IMR-90 (cell line): ENCODE measurements around the gene PAK6. TPM values are rescaled to one million over a fixed set of nuclear protein-coding genes. Genes with fewer than 3 reads are reported as not detected.
A peak's percentile ranks its signal among the peaks of the same experiment; 100 is the strongest.

ENCODE experiments used
- ATAC-seq: fragments of 200-7000 bp; cut with Tn5 transposase; 2 replicates; pipeline ENCODE4 v1.9.1; 2020; ENCODE audit warnings: low read depth, mild to moderate bottlenecking, moderate library complexity
- BruUV-seq: library from RNA; stranded (reverse); fragments of 400-500 nt; replicated peaks from 2 replicates; lab custom pipeline; 2021; lab: Mats Ljungman, UMichigan
- CTCF ChIA-PET: fragments of 300-600 bp; formaldehyde crosslinking; extraction: SDS; loops from one replicate; lab custom pipeline; 2021; ENCODE audit warnings: antibody characterized with exemption; lab: Yijun Ruan, JAX
- POLR2A ChIA-PET: fragments of 300-600 bp; sonication (Branson Sonifier 250); formaldehyde crosslinking; loops from one replicate; lab custom pipeline; 2022; ENCODE audit warnings: antibody characterized with exemption; ENCODE audit not compliant: unreplicated experiment; lab: Charles Lee
- DNase-seq: peaks from one replicate; pipeline ENCODE4 v3.0.0; 2013
- H2AFZ ChIP-seq: replicated peaks from 2 replicates; pipeline ENCODE3; 2013; ENCODE audit warnings: low read length, mild to moderate bottlenecking; ENCODE audit not compliant: poor library complexity
- H2AK5ac ChIP-seq: 2 replicates; pipeline ENCODE4 v1.6.1; 2013; ENCODE audit warnings: low read depth, low read length, inconsistent platforms
- H2AK9ac ChIP-seq: replicated peaks from 2 replicates; pipeline ENCODE3; 2013; ENCODE audit warnings: mild to moderate bottlenecking, low read depth, low read length, moderate library complexity; ENCODE audit not compliant: poor library complexity
- H2BK120ac ChIP-seq: 2 replicates; pipeline ENCODE4 v1.6.1; 2013; ENCODE audit warnings: low read depth, low read length, inconsistent platforms
- H2BK15ac ChIP-seq: 3 replicates; pipeline ENCODE4 v1.6.1; 2013; ENCODE audit warnings: low read depth, low read length, inconsistent platforms
- H2BK20ac ChIP-seq: 2 replicates; pipeline ENCODE4 v1.6.1; 2013; ENCODE audit warnings: low read depth, mild to moderate bottlenecking, inconsistent platforms, low read length, moderate library complexity
- H2BK5ac ChIP-seq: 2 replicates; pipeline ENCODE4 v1.6.1; 2013; ENCODE audit warnings: mild to moderate bottlenecking, low read depth, low read length, inconsistent platforms; ENCODE audit not compliant: poor library complexity, severe bottlenecking
- H3K14ac ChIP-seq: replicated peaks from 2 replicates; pipeline ENCODE4 v1.6.1; 2013; ENCODE audit warnings: low read depth, low read length, inconsistent platforms
- H3K18ac ChIP-seq: 2 replicates; pipeline ENCODE4 v1.6.1; 2013; ENCODE audit warnings: low read depth, low read length, control low read depth
- H3K23ac ChIP-seq: 2 replicates; pipeline ENCODE4 v1.6.1; 2013; ENCODE audit warnings: low read depth, low read length, inconsistent platforms
- H3K27ac ChIP-seq: 2 replicates; pipeline ENCODE4 v1.5.1; 2013; ENCODE audit warnings: mild to moderate bottlenecking, control low read depth, low read length; ENCODE audit not compliant: insufficient read depth
- H3K27me3 ChIP-seq: 2 replicates; pipeline ENCODE4 v1.6.1; 2013; ENCODE audit warnings: low read length; ENCODE audit not compliant: control insufficient read depth, insufficient read depth
- H3K36me3 ChIP-seq: 2 replicates; pipeline ENCODE4 v1.6.1; 2013; ENCODE audit warnings: low read length, mixed read lengths; ENCODE audit not compliant: control insufficient read depth, insufficient read depth
- H3K4ac ChIP-seq: 2 replicates; pipeline ENCODE4 v1.6.1; 2013; ENCODE audit warnings: low read depth, low read length, inconsistent platforms
- H3K4me1 ChIP-seq: 2 replicates; pipeline ENCODE4 v1.6.1; 2013; ENCODE audit warnings: low read length, mixed read lengths; ENCODE audit not compliant: control insufficient read depth, insufficient read depth
- H3K4me2 ChIP-seq: 2 replicates; pipeline ENCODE4 v1.6.1; 2013; ENCODE audit warnings: low read depth, mild to moderate bottlenecking, control low read depth, low read length, moderate library complexity
- H3K4me3 ChIP-seq: 2 replicates; pipeline ENCODE4 v1.5.1; 2013; ENCODE audit warnings: low read depth, mild to moderate bottlenecking, control low read depth, low read length, moderate library complexity; ENCODE audit not compliant: insufficient read depth
- H3K56ac ChIP-seq: 2 replicates; pipeline ENCODE4 v1.6.1; 2013; ENCODE audit warnings: low read length, inconsistent platforms; ENCODE audit not compliant: insufficient read depth; ENCODE audit errors: extremely low read depth
- H3K79me1 ChIP-seq, 2 experiments: 2 replicates each; pipeline ENCODE4 v1.6.1; 2013; ENCODE audit warnings: low read length in 2 of 2, inconsistent platforms in 1 of 2, low read depth in 1 of 2
- H3K9ac ChIP-seq: 2 replicates; pipeline ENCODE4 v1.6.1; 2013; ENCODE audit warnings: low read depth, low read length, control low read depth
- H3K9me1 ChIP-seq: 2 replicates; pipeline ENCODE4 v1.6.1; 2013; ENCODE audit warnings: low read length, inconsistent platforms; ENCODE audit not compliant: insufficient read depth
- H3K9me3 ChIP-seq: 2 replicates; pipeline ENCODE4 v1.6.1; 2013; ENCODE audit warnings: low read length; ENCODE audit not compliant: control insufficient read depth, insufficient read depth
- H4K20me1 ChIP-seq: 2 replicates; pipeline ENCODE4 v1.6.1; 2013; ENCODE audit warnings: low read length, inconsistent platforms; ENCODE audit not compliant: insufficient read depth
- H4K5ac ChIP-seq: 2 replicates; pipeline ENCODE4 v1.6.1; 2013; ENCODE audit warnings: mild to moderate bottlenecking, low read depth, low read length, control low read depth
- H4K8ac ChIP-seq, 2 experiments: 2 replicates each; pipeline ENCODE4 v1.6.1; 2013; ENCODE audit warnings: low read depth in 2 of 2, low read length in 2 of 2, control low read depth in 1 of 2, inconsistent platforms in 1 of 2
- H4K91ac ChIP-seq: 2 replicates; pipeline ENCODE4 v1.6.1; 2013; ENCODE audit warnings: low read depth, low read length, inconsistent platforms; ENCODE audit not compliant: insufficient read depth
- CEBPB ChIP-seq: IDR thresholded peaks from 2 replicates; pipeline ENCODE4 v1.6.1; 2012; ENCODE audit warnings: low read depth, low read length, improper control_type of control experiment
- CHD1 ChIP-seq: IDR thresholded peaks from 2 replicates; pipeline ENCODE4 v1.6.1; 2012; ENCODE audit warnings: low read depth, low read length, improper control_type of control experiment
- MAFK ChIP-seq: IDR thresholded peaks from 2 replicates; pipeline ENCODE4 v1.6.1; 2012; ENCODE audit warnings: low read depth, low read length, improper control_type of control experiment
- MAZ ChIP-seq: IDR thresholded peaks from 2 replicates; pipeline ENCODE4 v1.6.1; 2012; ENCODE audit warnings: low read depth, mild to moderate bottlenecking, low read length, improper control_type of control experiment, moderate library complexity, borderline replicate concordance
- MXI1 ChIP-seq: IDR thresholded peaks from 2 replicates; pipeline ENCODE4 v1.6.1; 2012; ENCODE audit warnings: low read depth, mild to moderate bottlenecking, low read length, moderate library complexity, borderline replicate concordance
- NFE2L2 ChIP-seq: fragments of 150-350 bp; IDR thresholded peaks from 2 replicates; pipeline ENCODE4 v1.6.1; 2016; ENCODE audit warnings: low read depth, mild to moderate bottlenecking, low read length
- POLR2A ChIP-seq: IDR thresholded peaks from 2 replicates; pipeline ENCODE4 v1.6.1; 2012; ENCODE audit warnings: mild to moderate bottlenecking, low read depth, low read length
- RAD21 ChIP-seq: IDR thresholded peaks from 2 replicates; pipeline ENCODE4 v1.6.1; 2012; ENCODE audit warnings: low read length, improper control_type of control experiment
- RFX5 ChIP-seq: IDR thresholded peaks from 2 replicates; pipeline ENCODE4 v1.8.0; 2012; ENCODE audit warnings: low read depth, mild to moderate bottlenecking, low read length, moderate library complexity
- WGBS, 2 experiments: methylation state at CpG; one replicate each; pipeline versions ENCODE4 v1.1.5 to v1.1.7; 2013; ENCODE audit warnings: missing lambda C conversion rate in 2 of 2; ENCODE audit not compliant: insufficient read length in 1 of 2; ENCODE audit errors: extremely low coverage in 2 of 2; 5-methylcytosine and 5-hydroxymethylcytosine counted together
- dilution Hi-C: fragments of 300-500 bp; cut with HindIII; formaldehyde crosslinking; loops from one replicate; pipeline ENCODE4 v1.14.3; 2018; ENCODE audit warnings: low sequenced_read_pairs; ENCODE audit not compliant: unreplicated experiment
- in situ Hi-C: fragments of 300-500 bp; cut with MboI; formaldehyde crosslinking; loops from 3 replicates; pipeline ENCODE4 v1.14.3; 2019; ENCODE audit warnings: low sequenced_read_pairs, inconsistent platforms, mixed read lengths
- intact Hi-C: fragments of 100-400 bp; cut with micrococcal nuclease; formaldehyde crosslinking; loops from 2 replicates; pipeline ENCODE4 v1.10.0; 2022
- polyA plus RNA-seq, 3 experiments: library from polyadenylated mRNA; depleted of rRNA; stranded (reverse); fragments of >200 nt; gene quantifications; 2 replicates each; pipeline ENCODE4 v1.2.3, GENCODE V29; 2012; ENCODE audit warnings: low replicate concordance in 1 of 3
- total RNA-seq: library from RNA; depleted of rRNA; stranded (reverse); fragments of >200 nt; gene quantifications from 2 replicates; pipeline ENCODE4 v1.2.3, GENCODE V29; 2012
- TF ChIP-seq, protein P1 (sequence below): conservative IDR thresholded peaks from 2 replicates; pipeline ENCODE4 v1.5.1; 2012; ENCODE audit warnings: mild to moderate bottlenecking, low read depth, low read length, improper control_type of control experiment

Gene PAK6
- total and polyA plus RNA-seq, 2 of the 4 experiments (the other 2 are of a cell fraction), result 0.21 TPM; not detected in 1

GRCh38 chr15:40314723-40315276, 75.9 kb downstream of the PAK6 start:
- peak; percentile 62 for ATAC-seq
- H2BK20ac ChIP-seq, result no peak overlapping the region
- no peak overlapping the region for H3K4ac ChIP-seq
- no peak overlapping the region for H3K18ac ChIP-seq
- no peak overlapping the region for H4K91ac ChIP-seq
- H3K27ac ChIP-seq, result no peak overlapping the region
- H3K9me3 ChIP-seq, result no peaks in the 10 kb centered on the region
- CTCF ChIA-PET, result interaction anchor here (0.8 to 1.5 kb wide), 3 partner anchors 8 to 23 kb away, joined by 3 to 7 read pairs (median 4); no protein-coding TSS in a partner anchor
- BruUV-seq, result no TSS peak
- dilution Hi-C loops, result no loop called here
- H3K56ac ChIP-seq, result no peak overlapping the region
- H3K79me1 ChIP-seq, result no peaks in the 10 kb centered on the region
- in situ Hi-C loops, result no loop called here
- no peak overlapping the region for H3K14ac ChIP-seq
- TF ChIP-seq CEBPB (no peak), POLR2A (no peak), MAZ (no peak), MXI1 (no peak), CHD1 (no peak), MAFK (no peak), RFX5 (no peak), RAD21 (no peak), NFE2L2 (no peak)
- TF ChIP-seq, protein P1, sequence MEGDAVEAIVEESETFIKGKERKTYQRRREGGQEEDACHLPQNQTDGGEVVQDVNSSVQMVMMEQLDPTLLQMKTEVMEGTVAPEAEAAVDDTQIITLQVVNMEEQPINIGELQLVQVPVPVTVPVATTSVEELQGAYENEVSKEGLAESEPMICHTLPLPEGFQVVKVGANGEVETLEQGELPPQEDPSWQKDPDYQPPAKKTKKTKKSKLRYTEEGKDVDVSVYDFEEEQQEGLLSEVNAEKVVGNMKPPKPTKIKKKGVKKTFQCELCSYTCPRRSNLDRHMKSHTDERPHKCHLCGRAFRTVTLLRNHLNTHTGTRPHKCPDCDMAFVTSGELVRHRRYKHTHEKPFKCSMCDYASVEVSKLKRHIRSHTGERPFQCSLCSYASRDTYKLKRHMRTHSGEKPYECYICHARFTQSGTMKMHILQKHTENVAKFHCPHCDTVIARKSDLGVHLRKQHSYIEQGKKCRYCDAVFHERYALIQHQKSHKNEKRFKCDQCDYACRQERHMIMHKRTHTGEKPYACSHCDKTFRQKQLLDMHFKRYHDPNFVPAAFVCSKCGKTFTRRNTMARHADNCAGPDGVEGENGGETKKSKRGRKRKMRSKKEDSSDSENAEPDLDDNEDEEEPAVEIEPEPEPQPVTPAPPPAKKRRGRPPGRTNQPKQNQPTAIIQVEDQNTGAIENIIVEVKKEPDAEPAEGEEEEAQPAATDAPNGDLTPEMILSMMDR, result no peak
- no peaks in the 10 kb centered on the region for H3K9me1 ChIP-seq
- H4K20me1 ChIP-seq, result no peaks in the 10 kb centered on the region
- no peak overlapping the region for H2AFZ ChIP-seq
- H2AK9ac ChIP-seq, result no peak overlapping the region
- POLR2A ChIA-PET, result no interaction called here
- H3K23ac ChIP-seq, result no peak overlapping the region
- H2AK5ac ChIP-seq, result no peak overlapping the region
- H3K4me1 ChIP-seq, result no peaks in the 10 kb centered on the region
- intact Hi-C loops, result no loop called here
- no peak overlapping the region for H4K8ac ChIP-seq
- H3K36me3 ChIP-seq, result no peaks in the 10 kb centered on the region
- DNase-seq, result peak; percentile 53
- H2BK5ac ChIP-seq, result no peak overlapping the region
- no peak overlapping the region for H2BK120ac ChIP-seq
- WGBS, 2 experiments, result 40% methylated on average over 1 of the region's 4 CpGs; no CpG with 5 or more reads in 1 of the 2 experiments
- H3K4me2 ChIP-seq, result no peak overlapping the region; the same call in 1 of the 2 replicates
- no peak overlapping the region for H3K9ac ChIP-seq
- no peak overlapping the region for H4K5ac ChIP-seq
- H2BK15ac ChIP-seq, result no peak overlapping the region
- H3K4me3 ChIP-seq, result no peak overlapping the region
- H3K27me3 ChIP-seq, result peaks cover 45% of the 10 kb centered on the region
